B cell (primary cell): ENCODE data around the gene COG8. TPM values are rescaled to one million over a fixed set of nuclear protein-coding genes. Genes with fewer than 3 reads are reported as not detected.

ENCODE experiments used
- ATAC-seq: fragments of 200-7000 bp; cut with Tn5 transposase; one replicate; pipeline ENCODE4 v1.10.0; 2021; ENCODE audit warnings: low read depth, mild to moderate bottlenecking, moderate number of reproducible peaks, moderate library complexity
- CTCF ChIA-PET: fragments of 350-600 bp; sonication (Branson Sonifier 250); formaldehyde crosslinking; loops from one replicate; lab custom pipeline; 2021; ENCODE audit warnings: antibody characterized with exemption, inconsistent platforms; lab: Charles Lee
- POLR2A ChIA-PET: fragments of 350-600 bp; sonication (Branson Sonifier 250); formaldehyde crosslinking; loops from one replicate; lab custom pipeline; 2021; ENCODE audit warnings: antibody characterized with exemption; lab: Charles Lee
- DNase-seq: peaks from one replicate; pipeline ENCODE4 v3.0.0; 2013
- H2AFZ ChIP-seq: 2 replicates; pipeline ENCODE4 v1.6.1; 2012; ENCODE audit warnings: mild to moderate bottlenecking, low read depth, low read length; ENCODE audit not compliant: insufficient read depth, poor library complexity, severe bottlenecking
- H3K27ac ChIP-seq, 2 donors: 1 replicate in 1 of 2; 2 replicates in 1 of 2; pipeline ENCODE4 v1.5.1; 2012 to 2013; ENCODE audit warnings: low read length in 2 of 2, mild to moderate bottlenecking in 2 of 2, moderate library complexity in 1 of 2
- H3K27me3 ChIP-seq, 4 experiments: fragments of 200-600 bp in 1 of 4; sonication (generic) in 1 of 4; replicated peaks in 1 of 4; 1 replicate in 2 of 4; 2 replicates in 2 of 4; pipeline versions ENCODE4 v1.6.1 to v1.7.0; 2013 to 2016; ENCODE audit warnings: low read length in 3 of 4, mild to moderate bottlenecking in 2 of 4, mixed read lengths in 1 of 4, moderate library complexity in 1 of 4; ENCODE audit not compliant: insufficient read depth in 4 of 4, control insufficient read depth in 3 of 4; ENCODE audit errors: control extremely low read depth in 1 of 4
- H3K36me3 ChIP-seq, 2 experiments: replicated peaks in 1 of 2; 1 replicate in 1 of 2; 2 replicates in 1 of 2; pipeline versions ENCODE4 v1.6.1 to v1.7.1; 2013; ENCODE audit warnings: low read length in 1 of 2; ENCODE audit not compliant: insufficient read depth in 2 of 2, control insufficient read depth in 1 of 2; ENCODE audit errors: control extremely low read depth in 1 of 2, extremely low read depth in 1 of 2
- H3K4me1 ChIP-seq, 2 donors: fragments of 200-600 bp in 1 of 2; sonication (generic) in 1 of 2; 1 replicate in 1 of 2; 2 replicates in 1 of 2; pipeline versions ENCODE4 v1.5.1 to v1.6.1; 2013 to 2017; ENCODE audit warnings: low read length in 2 of 2; ENCODE audit not compliant: control insufficient read depth in 2 of 2, insufficient read depth in 2 of 2
- H3K4me2 ChIP-seq: replicated peaks from 2 replicates; pipeline ENCODE3; 2012; ENCODE audit warnings: mild to moderate bottlenecking, low read depth, low read length; ENCODE audit not compliant: poor library complexity, severe bottlenecking
- H3K4me3 ChIP-seq, 5 experiments: fragments of 200-600 bp in 1 of 5; sonication (generic) in 1 of 5; 1 replicate in 3 of 5; 2 replicates in 2 of 5; pipeline versions ENCODE4 v1.5.1 to v1.7.0; 2011 to 2016; ENCODE audit warnings: low read length in 4 of 5, mild to moderate bottlenecking in 4 of 5, low read depth in 2 of 5, control low read depth in 1 of 5, moderate library complexity in 1 of 5; ENCODE audit not compliant: insufficient read depth in 1 of 5; ENCODE audit errors: control extremely low read depth in 1 of 5, extremely low read depth in 1 of 5
- H3K79me2 ChIP-seq: fragments of 200-600 bp; sonication (generic); one replicate; pipeline ENCODE4 v1.6.0; 2016; ENCODE audit warnings: low read length; ENCODE audit not compliant: control insufficient read depth, insufficient read depth
- H3K9ac ChIP-seq: fragments of 200-600 bp; sonication (generic); 2 replicates; pipeline ENCODE4 v1.6.1; 2017; ENCODE audit warnings: mild to moderate bottlenecking, low read length, moderate library complexity
- H3K9me3 ChIP-seq, 3 donors: one replicate each; pipeline versions ENCODE4 v1.6.1 to v1.7.1; 2013; ENCODE audit warnings: low read length in 2 of 3; ENCODE audit not compliant: control insufficient read depth in 2 of 3, insufficient read depth in 1 of 3; ENCODE audit errors: control extremely low read depth in 1 of 3
- H4K20me1 ChIP-seq: 2 replicates; pipeline ENCODE4 v1.6.0; 2012; ENCODE audit warnings: mild to moderate bottlenecking, low read length; ENCODE audit not compliant: insufficient read depth, control insufficient read depth, poor library complexity, severe bottlenecking
- H3K27ac Mint-ChIP-seq: one replicate; pipeline ENCODE4 v1.8.0; 2021; ENCODE audit warnings: mixed read lengths
- H3K27me3 Mint-ChIP-seq: one replicate; pipeline ENCODE4 v1.8.0; 2021; ENCODE audit warnings: mixed read lengths
- H3K4me1 Mint-ChIP-seq: one replicate; pipeline ENCODE4 v1.8.0; 2021; ENCODE audit warnings: mixed read lengths
- H3K4me3 Mint-ChIP-seq: one replicate; pipeline ENCODE4 v1.8.0; 2021; ENCODE audit warnings: mixed read lengths
- H3K9me3 Mint-ChIP-seq: one replicate; pipeline ENCODE4 v1.8.0; 2022; ENCODE audit warnings: mixed read lengths; ENCODE audit not compliant: insufficient read depth
- CTCF ChIP-seq: fragments of 200-600 bp; IDR thresholded peaks from one replicate; pipeline ENCODE4 v1.8.0; 2022; ENCODE audit warnings: antibody characterized with exemption, mild to moderate bottlenecking
- EZH2 ChIP-seq: IDR thresholded peaks from 2 replicates; pipeline ENCODE4 v1.6.1; 2012; ENCODE audit warnings: borderline replicate concordance, low read depth, mild to moderate bottlenecking, moderate library complexity, low read length; ENCODE audit not compliant: insufficient read depth, poor library complexity, severe bottlenecking
- WGBS: methylation state at CpG from one replicate; pipeline ENCODE4 v1.1.5; 2013; ENCODE audit warnings: missing lambda C conversion rate; ENCODE audit not compliant: insufficient coverage; 5-methylcytosine and 5-hydroxymethylcytosine counted together
- intact Hi-C: fragments of 100-400 bp; cut with micrococcal nuclease; formaldehyde crosslinking; loops from one replicate; pipeline ENCODE4 v1.10.0; 2022
- polyA plus RNA-seq: library from polyadenylated mRNA; depleted of rRNA; stranded (reverse); fragments of >200 nt; gene quantifications from 2 replicates; pipeline ENCODE4 v1.2.3, GENCODE V29; 2012
- total RNA-seq, 2 donors: library from RNA; stranded (reverse); fragments of 120-200 nt in 1 of 2; gene quantifications; 1 replicate in 1 of 2; 2 replicates in 1 of 2; pipeline versions ENCODE4 v1.2.3 to v1.2.4, GENCODE V29; 2013 to 2022

Gene COG8
- total and polyA plus RNA-seq, 2 donors (not counting 1 experiment from before 2014, with no cell fraction given), result 34.4 to 61.6 TPM

DNA sequence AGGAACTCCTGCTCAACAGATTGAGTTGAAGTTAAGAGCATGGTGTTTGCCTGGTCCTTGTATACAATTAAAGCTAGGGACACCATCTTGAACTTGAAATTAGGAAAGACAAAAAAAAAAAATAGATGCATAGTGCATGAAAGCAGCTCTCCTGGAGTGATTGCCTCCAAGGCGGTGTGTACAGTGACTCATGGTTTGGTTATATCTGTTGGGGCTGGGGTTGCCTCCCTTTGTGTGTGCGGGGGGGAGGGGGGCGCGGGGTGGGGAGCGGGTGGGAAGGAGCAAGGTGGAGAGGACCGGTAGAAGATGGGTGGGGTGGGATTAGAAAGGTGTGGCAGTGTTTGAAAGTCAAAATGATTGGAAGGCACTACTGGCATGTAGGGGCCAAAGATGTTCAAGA, 8.9 kb upstream of the COG8 start:
- DNase-seq (no peak), ATAC-seq (no peak)
- ChIA-PET CTCF (no interaction called here), POLR2A (no interaction called here)
- no peak overlapping the region for H3K4me3 ChIP-seq
- H3K9me3 ChIP-seq, result no peaks in the 10 kb centered on the region
- H2AFZ ChIP-seq, result no peak overlapping the region
- no peak for TF ChIP-seq CTCF
- no peak for TF ChIP-seq EZH2
- Mint-ChIP-seq H3K4me3 (no peak overlapping the region), H3K27ac (no peak overlapping the region), H3K9me3 (no peaks in the 10 kb centered on the region), H3K27me3 (no peaks in the 10 kb centered on the region), H3K4me1 (peaks cover 7% of the 10 kb centered on the region)
- no peaks in the 10 kb centered on the region for H3K27me3 ChIP-seq
- intact Hi-C loops, result no loop called here
- no peaks in the 10 kb centered on the region for H3K79me2 ChIP-seq
- H3K36me3 ChIP-seq, result peaks cover 2 to 12% of the 10 kb centered on the region in 2 experiments
- 100% methylated on average over 2 of the region's 6 CpGs for WGBS
- H3K4me1 ChIP-seq, result no peaks in the 10 kb centered on the region
- no peak overlapping the region for H3K27ac ChIP-seq
- H3K9ac ChIP-seq, result no peak overlapping the region
- no peak overlapping the region for H3K4me2 ChIP-seq
- H4K20me1 ChIP-seq, result no peaks in the 10 kb centered on the region

- WGBS, result 81% methylated on average over 3 of the region's 6 CpGs
- Histone ChIP-seq H3K27me3 (no peaks in the 10 kb centered on the region), H3K4me3 (no peak overlapping the region), H3K9me3 (no peaks in the 10 kb centered on the region), H3K79me2 (no peaks in the 10 kb centered on the region), H3K4me1 (no peaks in the 10 kb centered on the region), H3K27ac (no peak overlapping the region), H3K4me2 (no peak overlapping the region), H2AFZ (no peak overlapping the region), H4K20me1 (no peaks in the 10 kb centered on the region), H3K36me3 (peaks cover 0 to 14% of the 10 kb centered on the region in 2 experiments), H3K9ac (no peak overlapping the region)
- Mint-ChIP-seq H3K9me3 (no peaks in the 10 kb centered on the region), H3K4me3 (no peak overlapping the region), H3K27me3 (no peaks in the 10 kb centered on the region), H3K27ac (no peak overlapping the region), H3K4me1 (peaks cover 10% of the 10 kb centered on the region)
- intact Hi-C loops, result no loop called here
- TF ChIP-seq EZH2 (no peak), CTCF (no peak)
- DNase-seq (no peak), ATAC-seq (no peak)
- ChIA-PET CTCF (no interaction called here), POLR2A (no interaction called here)
Observed at GRCh38 chr16:69346683-69347082, 7.3 kb upstream of the COG8 start.
